ENCODE measurements around the gene DCAF16. TPM values are rescaled to one million over a fixed set of nuclear protein-coding genes. Genes with fewer than 3 reads are reported as not detected.

Gene DCAF16
- total RNA-seq, 2 experiments from 2014 or later, result 35.8 to 39.2 TPM

GRCh38 chr4:17763416-17763815 is 47.1 kb downstream of the DCAF16 start:
- peaks cover 10% of the 10 kb centered on the region for H3K4me1 Mint-ChIP-seq (ENCODE audit: low read depth)
- no peaks in the 10 kb centered on the region for H3K36me3 Mint-ChIP-seq (ENCODE audit: low read depth)
- ChIA-PET POLR2A (interaction anchor here (0.7 to 1.4 kb wide), 2 partner anchors 30 to 47 kb away, joined by 3 to 4 read pairs; partner anchors contain the start of genes DCAF16 and NCAPG), CTCF (no interaction called here)
- H3K27ac Mint-ChIP-seq, result no peak overlapping the region
- no peaks in the 10 kb centered on the region for H3K9me3 Mint-ChIP-seq (ENCODE audit: insufficient read depth)
- H3K27me3 Mint-ChIP-seq (ENCODE audit: low read depth), result peaks cover 3% of the 10 kb centered on the region
- H3K4me3 Mint-ChIP-seq, result no peak overlapping the region
- DNase-seq (no peak), ATAC-seq (no peak)

GRCh38 chr4:17762726-17763125 is 47.8 kb downstream of the DCAF16 start:
- DNase-seq, result no peak
- Mint-ChIP-seq H3K4me3 (no peak overlapping the region), H3K27ac (no peak overlapping the region), H3K36me3 (ENCODE audit: low read depth) (no peaks in the 10 kb centered on the region), H3K27me3 (ENCODE audit: low read depth) (peaks cover 3% of the 10 kb centered on the region), H3K4me1 (ENCODE audit: low read depth) (peaks cover 10% of the 10 kb centered on the region), H3K9me3 (ENCODE audit: insufficient read depth) (no peaks in the 10 kb centered on the region)
- no peak for ATAC-seq
- CTCF ChIA-PET, result interaction anchor here (0.7 to 1.7 kb wide), 2 partner anchors 44 to 214 kb away, joined by 3 read pairs; no protein-coding TSS in a partner anchor
- POLR2A ChIA-PET, result interaction anchor here (0.7 to 1.4 kb wide), 2 partner anchors 31 to 48 kb away, joined by 3 to 4 read pairs; partner anchors contain the start of genes DCAF16 and NCAPG

- H3K27me3 Mint-ChIP-seq (ENCODE audit: low read depth), result peaks cover 6% of the 10 kb centered on the region
- peaks cover 8% of the 10 kb centered on the region for H3K4me1 Mint-ChIP-seq (ENCODE audit: low read depth)
Observed at GRCh38 chr4:17761062-17761461, 49.5 kb downstream of the DCAF16 start.

GRCh38 chr4:17760626-17761025 is 49.9 kb downstream of the DCAF16 start:
- Mint-ChIP-seq H3K4me3 (no peak overlapping the region), H3K9me3 (ENCODE audit: insufficient read depth) (no peaks in the 10 kb centered on the region), H3K27me3 (ENCODE audit: low read depth) (peaks cover 10% of the 10 kb centered on the region), H3K36me3 (ENCODE audit: low read depth) (no peaks in the 10 kb centered on the region), H3K4me1 (ENCODE audit: low read depth) (peaks cover 3% of the 10 kb centered on the region), H3K27ac (no peak overlapping the region)
- ChIA-PET CTCF (no interaction called here), POLR2A (no interaction called here)
- ATAC-seq (no peak), DNase-seq (no peak)

More at GRCh38 chr4:17761062-17761461, 49.5 kb downstream of the DCAF16 start:
- Mint-ChIP-seq H3K4me3 (no peak overlapping the region), H3K36me3 (ENCODE audit: low read depth) (no peaks in the 10 kb centered on the region), H3K27ac (no peak overlapping the region), H3K9me3 (ENCODE audit: insufficient read depth) (no peaks in the 10 kb centered on the region)
- ATAC-seq (no peak), DNase-seq (no peak)
- POLR2A ChIA-PET, result no interaction called here
- CTCF ChIA-PET, result no interaction called here

DNA sequence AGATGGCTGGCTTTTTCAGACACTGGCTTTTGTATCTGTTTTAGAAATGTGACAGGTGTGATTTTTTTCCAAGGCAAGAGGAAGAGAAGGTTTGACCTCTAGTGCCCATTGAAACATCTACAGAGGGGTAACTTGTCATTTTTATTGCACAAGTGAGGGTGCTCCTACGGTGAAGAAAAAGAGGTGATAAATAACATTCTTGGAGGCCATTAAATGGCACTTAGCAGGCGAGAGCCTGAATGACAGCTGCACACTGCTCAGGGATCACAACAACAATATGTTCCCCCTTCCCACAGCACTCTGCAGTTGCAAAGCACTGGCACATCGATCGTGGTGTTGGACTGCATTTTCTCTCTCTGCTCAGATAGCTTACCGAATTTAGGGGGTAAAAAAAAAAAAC is 52.1 kb downstream of the DCAF16 start:
- H3K4me3 Mint-ChIP-seq, result no peak overlapping the region
- ATAC-seq, result no peak

DNA sequence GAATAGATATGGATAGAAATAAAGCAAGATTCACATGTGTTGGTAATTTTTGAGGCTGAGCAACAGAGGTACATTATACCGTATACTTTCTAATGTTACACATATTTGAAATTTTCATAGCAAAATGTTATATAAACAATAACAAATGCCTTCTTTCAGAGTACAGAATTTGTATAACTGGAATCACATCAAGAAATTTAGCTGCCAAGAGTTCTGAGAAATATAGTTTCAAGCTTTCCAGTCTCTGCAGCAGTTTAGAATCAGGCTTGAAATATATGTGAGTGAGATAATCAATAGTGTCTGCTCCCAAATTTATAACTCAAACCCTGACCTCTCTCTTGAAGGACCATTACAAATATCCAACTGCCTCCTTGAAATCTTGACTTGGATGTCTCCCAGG is 52.9 kb downstream of the DCAF16 start:
- CTCF ChIA-PET, result no interaction called here
- ATAC-seq (no peak), DNase-seq (no peak)
- H3K4me3 Mint-ChIP-seq, result no peak overlapping the region
- no peaks in the 10 kb centered on the region for H3K9me3 Mint-ChIP-seq (ENCODE audit: insufficient read depth)
- H3K4me1 Mint-ChIP-seq (ENCODE audit: low read depth), result no peaks in the 10 kb centered on the region
- no peak overlapping the region for H3K27ac Mint-ChIP-seq
- no peaks in the 10 kb centered on the region for H3K36me3 Mint-ChIP-seq (ENCODE audit: low read depth)
- peaks cover 16% of the 10 kb centered on the region for H3K27me3 Mint-ChIP-seq (ENCODE audit: low read depth)
- POLR2A ChIA-PET, result no interaction called here

More for the DNA sequence above, 52.1 kb downstream of the DCAF16 start:
- ChIA-PET POLR2A (no interaction called here), CTCF (no interaction called here)
- Mint-ChIP-seq H3K9me3 (ENCODE audit: insufficient read depth) (no peaks in the 10 kb centered on the region), H3K27ac (no peak overlapping the region), H3K36me3 (ENCODE audit: low read depth) (no peaks in the 10 kb centered on the region), H3K4me1 (ENCODE audit: low read depth) (no peaks in the 10 kb centered on the region), H3K27me3 (ENCODE audit: low read depth) (peaks cover 14% of the 10 kb centered on the region)
- DNase-seq, result no peak

GRCh38 chr4:17753646-17754045 is 56.9 kb downstream of the DCAF16 start:
- H3K27ac Mint-ChIP-seq, result no peak overlapping the region
- DNase-seq (no peak), ATAC-seq (no peak)
- H3K27me3 Mint-ChIP-seq (ENCODE audit: low read depth), result peaks cover 17% of the 10 kb centered on the region
- no peaks in the 10 kb centered on the region for H3K9me3 Mint-ChIP-seq (ENCODE audit: insufficient read depth)
- H3K36me3 Mint-ChIP-seq (ENCODE audit: low read depth), result no peaks in the 10 kb centered on the region
- H3K4me1 Mint-ChIP-seq (ENCODE audit: low read depth), result no peaks in the 10 kb centered on the region
- ChIA-PET POLR2A (no interaction called here), CTCF (no interaction called here)
- no peak overlapping the region for H3K4me3 Mint-ChIP-seq

Other genes with a start within 250 kb of the DCAF16 start
- gene LAP3, start 233.6 kb downstream of the DCAF16 start, total RNA-seq, result 100 to 1,000 TPM; 147 to 154 TPM
- gene MED28, start 196.1 kb downstream of the DCAF16 start, total RNA-seq, result 10 to 100 TPM; 55.2 to 58.4 TPM
- gene FAM184B, start 29.1 kb downstream of the DCAF16 start, total RNA-seq, result under 1 TPM in 1 of 2 experiments, not detected in 1; 0.03 TPM
- 10 to 100 TPM; 92.5 to 93.5 TPM for gene NCAPG, start 222 bp upstream of the DCAF16 start, total RNA-seq
- gene LCORL, start 211.0 kb upstream of the DCAF16 start, total RNA-seq, result 10 to 100 TPM; 11.6 to 14.4 TPM